Measurements from ENCODE around the gene PDZK1IP1.

Gene PDZK1IP1

GRCh38 chr1:47189844-47190508, at the start of gene PDZK1IP1:
TSS of gene PDZK1IP1 (minus strand) at chr1:47190036. CDS start at chr1:47189932, 104 bp downstream.
- no peak for DNase-seq (ENCODE audit: low read depth in 2 of 2, low spot score in 1 of 2)

- no peak for DNase-seq (ENCODE audit: low read depth in 2 of 2, low spot score in 1 of 2)
Measured at GRCh38 chr1:47238935-47239592, 49.2 kb upstream of the PDZK1IP1 start.

GRCh38 chr1:47235806-47236205, 46.0 kb upstream of the PDZK1IP1 start:
- DNase-seq (ENCODE audit: low read depth in 2 of 2, low spot score in 1 of 2), result no peak

GRCh38 chr1:47235241-47235681, 45.4 kb upstream of the PDZK1IP1 start:
- DNase-seq (ENCODE audit: low read depth in 2 of 2, low spot score in 1 of 2), result no peak

- no peak for DNase-seq (ENCODE audit: low read depth in 2 of 2, low spot score in 1 of 2)
Measured at GRCh38 chr1:47233186-47233585, 43.4 kb upstream of the PDZK1IP1 start.

GRCh38 chr1:47232187-47232874, 42.5 kb upstream of the PDZK1IP1 start, which contains the start of gene TAL1:
TSS of gene TAL1 (minus strand) at chr1:47232225. CDS start at chr1:47225888, 6,337 bp downstream.
- DNase-seq (ENCODE audit: low read depth in 2 of 2, low spot score in 1 of 2), result no peak

GRCh38 chr1:47231301-47232186, 41.7 kb upstream of the PDZK1IP1 start:
- no peak for DNase-seq (ENCODE audit: low read depth in 2 of 2, low spot score in 1 of 2)

GRCh38 chr1:47230692-47231300, 41.0 kb upstream of the PDZK1IP1 start:
- no peak for DNase-seq (ENCODE audit: low read depth in 2 of 2, low spot score in 1 of 2)

- DNase-seq (ENCODE audit: low read depth in 2 of 2, low spot score in 1 of 2), result no peak
Measured at GRCh38 chr1:47229886-47230691, 40.3 kb upstream of the PDZK1IP1 start.

GRCh38 chr1:47229031-47229885, 39.4 kb upstream of the PDZK1IP1 start:
- DNase-seq (ENCODE audit: low read depth in 2 of 2, low spot score in 1 of 2), result no peak

- DNase-seq (ENCODE audit: low read depth in 2 of 2, low spot score in 1 of 2), result no peak
Measured at GRCh38 chr1:47228644-47229030, 38.8 kb upstream of the PDZK1IP1 start.

GRCh38 chr1:47227341-47228232, 37.8 kb upstream of the PDZK1IP1 start:
- no peak for DNase-seq (ENCODE audit: low read depth in 2 of 2, low spot score in 1 of 2)

GRCh38 chr1:47226839-47227215, 37.0 kb upstream of the PDZK1IP1 start:
- DNase-seq (ENCODE audit: low read depth in 2 of 2, low spot score in 1 of 2), result no peak

GRCh38 chr1:47226121-47226838, 36.4 kb upstream of the PDZK1IP1 start:
- DNase-seq (ENCODE audit: low read depth in 2 of 2, low spot score in 1 of 2), result no peak

GRCh38 chr1:47225430-47226100, 35.7 kb upstream of the PDZK1IP1 start:
- no peak for DNase-seq (ENCODE audit: low read depth in 2 of 2, low spot score in 1 of 2)

- no peak for DNase-seq (ENCODE audit: low read depth in 2 of 2, low spot score in 1 of 2)
Measured at GRCh38 chr1:47224676-47225399, 35.0 kb upstream of the PDZK1IP1 start.

Data from stimulated activated CD8-positive, alpha-beta memory T cell treated with anti-CD3 and anti-CD28 coated beads, Interleukin-4, amount 100 ng/mL, for 4 hours (primary cell).